Naive thymus-derived CD8-positive, alpha-beta T cell (primary cell): ENCODE measurements around the gene PODXL. TPM values are rescaled to one million over a fixed set of nuclear protein-coding genes. Genes with fewer than 3 reads are reported as not detected.
A peak's percentile ranks its signal among the peaks of the same experiment; 100 is the strongest.

Experiments used
- ATAC-seq, 2 donors: fragments of 150-1000 bp; cut with Tn5 transposase in 1 of 2; sonication (Bioruptor Pico), chemical (Tn5 transposase) in 1 of 2; 1 replicate in 1 of 2; 2 replicates in 1 of 2; pipeline ENCODE4 v1.10.0; 2021; ENCODE audit warnings: mild to moderate bottlenecking in 2 of 2, moderate library complexity in 2 of 2
- POLR2A ChIA-PET: fragments of 350-600 bp; sonication (Branson Sonifier 250); formaldehyde crosslinking; loops from one replicate; lab custom pipeline; 2021; ENCODE audit warnings: antibody characterized with exemption; lab: Charles Lee
- DNase-seq, 10 donors: peaks; one replicate each; pipeline versions ENCODE4 v3.0.0 to v3.0.0-alpha.2; 2020 to 2022
- H3K27ac Mint-ChIP-seq, 10 donors: one replicate each; pipeline ENCODE4 v1.8.0; 2020 to 2022; ENCODE audit warnings: mild to moderate bottlenecking in 10 of 10, mixed read lengths in 10 of 10, moderate library complexity in 4 of 10, inconsistent platforms in 1 of 10
- H3K27me3 Mint-ChIP-seq, 5 donors: one replicate each; pipeline ENCODE4 v1.8.0; 2021 to 2022; ENCODE audit warnings: mixed read lengths in 5 of 5
- H3K36me3 Mint-ChIP-seq, 3 donors: one replicate each; pipeline ENCODE4 v1.8.0; 2020 to 2022; ENCODE audit warnings: mixed read lengths in 3 of 3, mild to moderate bottlenecking in 2 of 3, inconsistent platforms in 1 of 3
- H3K4me1 Mint-ChIP-seq, 4 donors: one replicate each; pipeline ENCODE4 v1.8.0; 2021 to 2022; ENCODE audit warnings: mixed read lengths in 4 of 4
- H3K4me3 Mint-ChIP-seq, 10 donors: one replicate each; pipeline ENCODE4 v1.8.0; 2020 to 2022; ENCODE audit warnings: mild to moderate bottlenecking in 10 of 10, mixed read lengths in 10 of 10, moderate library complexity in 6 of 10, inconsistent platforms in 1 of 10
- H3K9me3 Mint-ChIP-seq, 9 donors: one replicate each; pipeline ENCODE4 v1.8.0; 2020 to 2022; ENCODE audit warnings: mixed read lengths in 9 of 9, mild to moderate bottlenecking in 3 of 9, inconsistent platforms in 1 of 9, moderate library complexity in 1 of 9
- polyA plus RNA-seq, 3 donors: library from polyadenylated mRNA; unstranded; fragments of 300-500 nt; fragmentation: Illumina TruSeq; gene quantifications; one replicate each; pipeline ENCODE4 v1.2.3, GENCODE V29; 2021
- total RNA-seq, 8 experiments: library from RNA in 2 of 8; stranded (reverse) in 2 of 8; gene quantifications; one replicate each; pipeline ENCODE4 v1.2.3 and lab custom pipeline; 2021 to 2026

The PODXL gene
- total and polyA plus RNA-seq, 5 experiments from 2014 or later = 0.08 to 0.57 (median 0.10) TPM

- Mint-ChIP-seq H3K27ac (no peak overlapping the region), H3K4me3 (no peak overlapping the region), H3K27me3 (peaks cover 0 to 13% (median 4%) of the 10 kb centered on the region in 5 donors), H3K36me3 (no peaks in the 10 kb centered on the region), H3K4me1 (no peaks in the 10 kb centered on the region), H3K9me3 (no peaks in the 10 kb centered on the region)
- DNase-seq (no peak), ATAC-seq (no peak)
- POLR2A ChIA-PET = no interaction called here
Observed at GRCh38 chr7:131586759-131587158, 30.3 kb upstream of the PODXL start.

- ATAC-seq = no peak
- no peaks in the 10 kb centered on the region for H3K9me3 Mint-ChIP-seq
- POLR2A ChIA-PET = no interaction called here
- no peaks in the 10 kb centered on the region for H3K36me3 Mint-ChIP-seq
- H3K4me1 Mint-ChIP-seq = no peaks in the 10 kb centered on the region
- no peak overlapping the region for H3K4me3 Mint-ChIP-seq
- peaks cover 0 to 9% (median 4%) of the 10 kb centered on the region in 5 donors for H3K27me3 Mint-ChIP-seq
- DNase-seq = no peak
- no peak overlapping the region for H3K27ac Mint-ChIP-seq
Observed at GRCh38 chr7:131586259-131586658, 29.8 kb upstream of the PODXL start.

- Mint-ChIP-seq H3K9me3 (no peaks in the 10 kb centered on the region), H3K36me3 (no peaks in the 10 kb centered on the region), H3K27me3 (peaks cover 0 to 14% (median 4%) of the 10 kb centered on the region in 5 donors), H3K4me3 (no peak overlapping the region), H3K27ac (no peak overlapping the region), H3K4me1 (no peaks in the 10 kb centered on the region)
- POLR2A ChIA-PET = interaction anchor here (0.7 kb wide), 1 partner anchor 1277 kb away, joined by 8 read pairs; no protein-coding TSS in a partner anchor
- DNase-seq (no peak), ATAC-seq (no peak)
Observed at GRCh38 chr7:131583430-131583829, 27.0 kb upstream of the PODXL start.

GRCh38 chr7:131581241-131582051 lies 25.0 kb upstream of the PODXL start:
- Mint-ChIP-seq H3K36me3 (no peaks in the 10 kb centered on the region), H3K4me1 (no peaks in the 10 kb centered on the region), H3K27ac (no peak overlapping the region), H3K9me3 (no peaks in the 10 kb centered on the region), H3K27me3 (peaks cover 0 to 14% (median 4%) of the 10 kb centered on the region in 5 donors), H3K4me3 (no peak overlapping the region)
- DNase-seq (no peak), ATAC-seq (no peak)
- POLR2A ChIA-PET = no interaction called here

GRCh38 chr7:131578602-131579001 lies 22.2 kb upstream of the PODXL start:
- H3K4me3 Mint-ChIP-seq = no peak overlapping the region
- no peak overlapping the region for H3K27ac Mint-ChIP-seq
- H3K4me1 Mint-ChIP-seq = peaks cover 0 to 1% (median 0%) of the 10 kb centered on the region in 4 donors
- no peaks in the 10 kb centered on the region for H3K9me3 Mint-ChIP-seq
- DNase-seq (no peak), ATAC-seq (no peak)
- H3K36me3 Mint-ChIP-seq = no peaks in the 10 kb centered on the region
- peaks cover 0 to 9% (median 0%) of the 10 kb centered on the region in 5 donors for H3K27me3 Mint-ChIP-seq
- POLR2A ChIA-PET = no interaction called here

GRCh38 chr7:131574741-131575140 lies 18.3 kb upstream of the PODXL start:
- Mint-ChIP-seq H3K9me3 (no peaks in the 10 kb centered on the region), H3K27me3 (peaks cover 0 to 4% (median 0%) of the 10 kb centered on the region in 5 donors), H3K4me3 (no peak overlapping the region), H3K4me1 (peaks cover 0 to 1% (median 0%) of the 10 kb centered on the region in 4 donors), H3K27ac (no peak overlapping the region), H3K36me3 (no peaks in the 10 kb centered on the region)
- POLR2A ChIA-PET = no interaction called here
- no peak for DNase-seq
- no peak for ATAC-seq

- H3K27ac Mint-ChIP-seq = peak overlapping the region in 1 of 10 donors; percentile 45
- no peaks in the 10 kb centered on the region for H3K36me3 Mint-ChIP-seq
- no peaks in the 10 kb centered on the region for H3K4me1 Mint-ChIP-seq
- DNase-seq (no peak), ATAC-seq (no peak)
- POLR2A ChIA-PET = no interaction called here
- no peaks in the 10 kb centered on the region for H3K9me3 Mint-ChIP-seq
- peaks cover 0 to 6% (median 0%) of the 10 kb centered on the region in 5 donors for H3K27me3 Mint-ChIP-seq
- no peak overlapping the region for H3K4me3 Mint-ChIP-seq
Observed at GRCh38 chr7:131570401-131570800, 14.0 kb upstream of the PODXL start.

- Mint-ChIP-seq H3K4me1 (no peaks in the 10 kb centered on the region), H3K27me3 (peaks cover 0 to 4% (median 0%) of the 10 kb centered on the region in 5 donors), H3K27ac (no peak overlapping the region), H3K4me3 (no peak overlapping the region), H3K9me3 (no peaks in the 10 kb centered on the region), H3K36me3 (no peaks in the 10 kb centered on the region)
- ATAC-seq (no peak), DNase-seq (no peak)
- POLR2A ChIA-PET = no interaction called here
Observed at GRCh38 chr7:131568970-131569369, 12.5 kb upstream of the PODXL start.

- no peaks in the 10 kb centered on the region for H3K4me1 Mint-ChIP-seq
- no peak overlapping the region for H3K4me3 Mint-ChIP-seq
- DNase-seq (no peak), ATAC-seq (no peak)
- peaks cover 0 to 4% (median 0%) of the 10 kb centered on the region in 5 donors for H3K27me3 Mint-ChIP-seq
- H3K36me3 Mint-ChIP-seq = no peaks in the 10 kb centered on the region
- H3K9me3 Mint-ChIP-seq = no peaks in the 10 kb centered on the region
- H3K27ac Mint-ChIP-seq = no peak overlapping the region
- POLR2A ChIA-PET = no interaction called here
Observed at GRCh38 chr7:131568510-131568909, 12.1 kb upstream of the PODXL start.

- POLR2A ChIA-PET = no interaction called here
- Mint-ChIP-seq H3K4me3 (no peak overlapping the region), H3K4me1 (no peaks in the 10 kb centered on the region), H3K27me3 (peaks cover 0 to 17% (median 11%) of the 10 kb centered on the region in 5 donors), H3K36me3 (no peaks in the 10 kb centered on the region), H3K27ac (no peak overlapping the region), H3K9me3 (no peaks in the 10 kb centered on the region)
- no peak for ATAC-seq
- DNase-seq = no peak
Observed at GRCh38 chr7:131564640-131565039, 8.2 kb upstream of the PODXL start.

- no peaks in the 10 kb centered on the region for H3K4me1 Mint-ChIP-seq
- H3K27ac Mint-ChIP-seq = no peak overlapping the region
- no peak for ATAC-seq
- no peaks in the 10 kb centered on the region for H3K36me3 Mint-ChIP-seq
- H3K27me3 Mint-ChIP-seq = peaks cover 0 to 20% (median 11%) of the 10 kb centered on the region in 5 donors
- POLR2A ChIA-PET = no interaction called here
- no peak for DNase-seq
- H3K4me3 Mint-ChIP-seq = no peak overlapping the region
- H3K9me3 Mint-ChIP-seq = no peaks in the 10 kb centered on the region
Observed at GRCh38 chr7:131563918-131564317, 7.5 kb upstream of the PODXL start.

GRCh38 chr7:131562941-131563340 lies 6.5 kb upstream of the PODXL start:
- DNase-seq (no peak), ATAC-seq (no peak)
- no peaks in the 10 kb centered on the region for H3K9me3 Mint-ChIP-seq
- POLR2A ChIA-PET = no interaction called here
- H3K27ac Mint-ChIP-seq = no peak overlapping the region
- peaks cover 0 to 27% (median 11%) of the 10 kb centered on the region in 5 donors for H3K27me3 Mint-ChIP-seq
- H3K4me1 Mint-ChIP-seq = peaks cover 0 to 2% (median under 1%) of the 10 kb centered on the region in 4 donors
- H3K36me3 Mint-ChIP-seq = no peaks in the 10 kb centered on the region
- H3K4me3 Mint-ChIP-seq = no peak overlapping the region

- no peak overlapping the region for H3K27ac Mint-ChIP-seq
- POLR2A ChIA-PET = no interaction called here
- no peaks in the 10 kb centered on the region for H3K36me3 Mint-ChIP-seq
- DNase-seq (no peak), ATAC-seq (no peak)
- peaks cover 4 to 20% (median 18%) of the 10 kb centered on the region in 4 donors for H3K4me1 Mint-ChIP-seq
- H3K4me3 Mint-ChIP-seq = no peak overlapping the region
- peaks cover 10 to 35% (median 15%) of the 10 kb centered on the region in 5 donors for H3K27me3 Mint-ChIP-seq
- H3K9me3 Mint-ChIP-seq = no peaks in the 10 kb centered on the region
Observed at GRCh38 chr7:131560061-131560460, 3.6 kb upstream of the PODXL start.
